Astrocyte of the hippocampus (primary cell): ENCODE data around the gene LRBA.

Experiments used
- DNase-seq: peaks from one replicate; pipeline ENCODE4 v3.0.0; 2011; ENCODE audit warnings: low read depth, low spot score

Gene LRBA

GRCh38 chr4:150369434-150370380 is 645.4 kb downstream of the LRBA start:
- no peak for DNase-seq

- DNase-seq: peak; percentile 18
These were observed 646.4 kb downstream of the LRBA start for GRCh38 chr4:150368667-150369066.

- no peak for DNase-seq
These were observed 647.8 kb downstream of the LRBA start for GRCh38 chr4:150367326-150367725.

GRCh38 chr4:150366487-150366999 is 648.5 kb downstream of the LRBA start:
- DNase-seq: peak; percentile 42

- peak; percentile 46 for DNase-seq
These were observed 651.1 kb downstream of the LRBA start for GRCh38 chr4:150363721-150364688.

- DNase-seq: no peak
These were observed 656.4 kb downstream of the LRBA start for GRCh38 chr4:150358691-150359090.

GRCh38 chr4:150357829-150358228 is 657.3 kb downstream of the LRBA start:
- no peak for DNase-seq

GRCh38 chr4:150355858-150356455 is 659.1 kb downstream of the LRBA start:
- no peak for DNase-seq

- no peak for DNase-seq
These were observed 659.7 kb downstream of the LRBA start for GRCh38 chr4:150355418-150355817.

- DNase-seq: no peak
These were observed 660.8 kb downstream of the LRBA start for GRCh38 chr4:150354214-150354796.

GRCh38 chr4:150348079-150348478 is 667.0 kb downstream of the LRBA start:
- DNase-seq: peak; percentile 41

- DNase-seq: no peak
These were observed 669.8 kb downstream of the LRBA start for GRCh38 chr4:150345207-150345744.

- no peak for DNase-seq
These were observed 671.3 kb downstream of the LRBA start for GRCh38 chr4:150343796-150344195.

GRCh38 chr4:150342945-150343344 is 672.1 kb downstream of the LRBA start:
- DNase-seq: no peak

GRCh38 chr4:150337734-150338133 is 677.4 kb downstream of the LRBA start:
- DNase-seq: no peak

- no peak for DNase-seq
These were observed 678.2 kb downstream of the LRBA start for GRCh38 chr4:150336676-150337412.

GRCh38 chr4:150332961-150333360 is 682.1 kb downstream of the LRBA start:
- no peak for DNase-seq

- no peak for DNase-seq
These were observed 683.0 kb downstream of the LRBA start for GRCh38 chr4:150332086-150332485.

GRCh38 chr4:150329373-150329772 is 685.7 kb downstream of the LRBA start:
- no peak for DNase-seq

GRCh38 chr4:150328496-150328895 is 686.6 kb downstream of the LRBA start:
- DNase-seq: no peak
